Right atrium auricular region (tissue), 2 donors: Measurements from ENCODE around the gene IFT122. TPM values are rescaled to one million over a fixed set of nuclear protein-coding genes. Genes with fewer than 3 reads are reported as not detected.
"Not testable (repeated sequence)": the region's sequence is repeated elsewhere in the genome, so short reads cannot be mapped to it uniquely, and the experiment has no call there.

Source experiments
- DNase-seq: peaks from one replicate; pipeline ENCODE4 v3.0.0-alpha.2; 2019; ENCODE audit warnings: low spot score
- H3K27ac ChIP-seq, 2 donors: fragments of 200-600 bp; sonication (generic); 1 replicate in 1 of 2; 2 replicates in 1 of 2; pipeline ENCODE4 v1.5.1; 2016 to 2019
- H3K27me3 ChIP-seq, 2 donors: fragments of 200-600 bp; sonication (generic); one replicate each; pipeline versions ENCODE4 v1.5.1 to v1.6.0; 2017 to 2019
- H3K36me3 ChIP-seq: fragments of 200-600 bp; sonication (generic); one replicate; pipeline ENCODE4 v1.5.1; 2016
- H3K4me1 ChIP-seq, 2 donors: fragments of 200-600 bp; sonication (generic); one replicate each; pipeline versions ENCODE4 v1.5.1 to v1.6.0; 2017 to 2019
- H3K4me3 ChIP-seq, 2 donors: fragments of 200-600 bp; sonication (generic); 1 replicate in 1 of 2; 2 replicates in 1 of 2; pipeline ENCODE4 v1.5.1; 2017 to 2019; ENCODE audit warnings: mild to moderate bottlenecking in 1 of 2, moderate library complexity in 1 of 2
- H3K9me3 ChIP-seq, 2 donors: fragments of 200-600 bp; sonication (generic); one replicate each; pipeline ENCODE4 v1.5.1; 2019
- CTCF ChIP-seq, 2 donors: fragments of 200-600 bp; sonication (generic); IDR thresholded peaks; one replicate each; pipeline ENCODE4 v1.5.1; 2019; ENCODE audit warnings: antibody characterized with exemption in 2 of 2
- total RNA-seq, 2 donors: library from RNA; depleted of rRNA; stranded (reverse); fragments of >200 nt; gene quantifications; one replicate each; pipeline ENCODE4 v1.1.0, GENCODE V29; 2016

The IFT122 gene
- total RNA-seq, 2 donors from 2014 or later: 18.5 to 36.9 TPM

DNA sequence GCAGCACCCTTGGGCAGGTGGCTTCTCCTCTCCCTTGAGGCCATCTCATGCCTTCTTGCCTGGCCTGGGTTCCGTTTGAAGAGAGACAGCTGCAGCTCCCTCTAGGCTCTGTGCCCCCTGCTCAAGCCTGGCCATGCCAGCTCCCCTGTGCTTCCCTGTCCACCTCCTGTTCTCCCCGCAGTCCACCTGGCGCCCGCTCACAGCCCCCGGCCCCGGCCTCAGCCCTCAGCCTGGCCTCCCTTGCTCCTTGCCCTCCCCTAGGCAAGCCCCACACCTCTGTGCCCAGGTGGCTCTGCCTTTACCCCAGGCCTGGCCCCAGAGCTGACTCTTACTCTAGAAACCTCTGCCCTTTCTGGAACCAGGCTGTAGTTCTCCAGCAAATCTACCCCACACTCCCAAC lies 74.5 kb downstream of the IFT122 start:
- DNase-seq: no peak
- no peaks in the 10 kb centered on the region for H3K27me3 ChIP-seq
- no peak overlapping the region for H3K27ac ChIP-seq
- TF ChIP-seq CTCF (IDR thresholded peaks at IDR 0.05): no peak
- H3K4me1 ChIP-seq: peaks cover 0 to 5% of the 10 kb centered on the region in 2 donors
- H3K4me3 ChIP-seq: no peak overlapping the region
- H3K36me3 ChIP-seq: peaks cover 56% of the 10 kb centered on the region
- no peaks in the 10 kb centered on the region for H3K9me3 ChIP-seq

DNA sequence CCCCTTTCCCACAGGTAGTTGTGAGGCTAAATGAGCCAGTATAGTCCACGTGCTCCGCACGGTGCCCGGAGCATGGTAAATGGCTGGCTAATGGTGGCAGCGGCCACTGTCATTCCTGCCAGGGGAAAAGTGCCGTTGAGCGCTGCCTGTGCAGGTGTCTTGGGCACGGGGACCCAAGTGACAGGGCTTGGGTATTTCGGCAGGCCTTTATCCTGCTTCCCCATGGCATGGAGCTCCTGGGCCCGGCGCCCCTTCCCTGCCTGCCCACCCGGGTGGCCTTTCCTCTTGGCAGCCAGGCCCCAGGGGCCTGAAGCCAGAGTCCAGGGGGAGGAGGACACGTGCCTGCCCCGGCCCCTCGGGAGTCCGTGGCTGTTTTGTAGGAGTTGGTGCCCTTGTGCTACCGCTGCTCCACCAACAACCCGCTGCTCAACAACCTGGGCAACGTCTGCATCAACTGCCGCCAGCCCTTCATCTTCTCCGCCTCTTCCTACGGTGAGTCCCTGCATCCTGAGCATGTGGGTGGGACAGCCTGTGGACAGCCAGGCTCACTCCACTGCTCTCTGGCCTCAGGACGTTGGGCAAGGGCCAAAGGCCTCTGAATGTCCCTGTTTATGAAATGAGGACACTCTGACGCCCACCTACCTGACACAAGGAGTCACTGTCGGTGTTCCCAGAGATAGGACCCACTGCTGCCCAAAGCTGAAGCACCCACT lies 75.2 kb downstream of the IFT122 start:
- not testable (repeated sequence) for H3K27me3 ChIP-seq, H3K27ac ChIP-seq, H3K4me3 ChIP-seq, H3K4me1 ChIP-seq, H3K9me3 ChIP-seq, DNase-seq
- peaks cover 62% of the 10 kb centered on the region for H3K36me3 ChIP-seq

DNA sequence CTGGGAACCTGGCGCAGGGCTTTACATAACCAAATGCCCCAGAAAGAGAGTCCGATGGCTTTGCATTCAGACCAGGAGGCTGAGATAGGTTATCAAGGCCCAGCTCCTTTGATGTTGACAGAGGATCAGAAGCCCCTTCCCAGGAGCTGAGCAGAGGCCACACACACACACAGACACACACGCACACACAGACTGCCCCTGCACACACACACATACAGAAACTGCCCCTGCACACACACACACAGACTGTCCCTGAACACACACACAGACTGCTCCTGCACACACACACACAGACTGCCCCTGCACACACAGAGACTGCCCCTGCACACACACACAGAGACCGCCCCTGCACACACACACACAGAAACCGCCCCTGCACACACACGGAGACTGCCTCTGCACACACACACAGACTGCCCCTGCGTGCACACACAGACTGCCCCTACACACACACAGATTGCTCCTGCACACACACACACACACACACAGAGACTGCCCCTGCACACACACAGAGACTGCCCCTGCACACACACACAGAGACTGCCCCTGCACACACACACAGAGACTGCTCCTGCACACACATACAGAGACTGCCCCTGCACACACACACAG lies 75.9 kb downstream of the IFT122 start:
- H3K36me3 ChIP-seq: peaks cover 62% of the 10 kb centered on the region
- H3K27me3 ChIP-seq, H3K4me3 ChIP-seq, H3K27ac ChIP-seq, DNase-seq, H3K9me3 ChIP-seq, H3K4me1 ChIP-seq: not testable (repeated sequence)

DNA sequence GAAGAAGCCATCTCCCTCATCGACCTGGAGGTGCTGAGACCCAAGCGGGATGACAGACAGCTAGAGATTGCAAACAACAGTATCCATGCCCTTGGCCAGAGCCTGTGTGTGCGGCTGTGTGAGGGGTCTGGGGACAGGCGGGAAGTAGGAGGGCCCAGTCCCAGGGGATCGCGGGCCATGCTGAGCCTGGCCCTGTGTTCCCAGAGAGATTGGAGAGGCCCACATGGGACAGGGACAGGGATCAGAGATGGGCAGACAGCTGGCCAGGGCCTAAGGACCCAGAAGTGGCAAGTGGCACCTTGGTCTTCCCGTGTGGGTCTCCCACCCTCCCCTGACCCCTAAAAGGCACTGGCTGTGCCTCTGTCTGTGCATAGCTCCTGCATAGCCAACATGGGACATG lies 77.5 kb downstream of the IFT122 start:
- TF ChIP-seq CTCF (IDR thresholded peaks at IDR 0.05): no peak
- peaks cover 49% of the 10 kb centered on the region for H3K36me3 ChIP-seq
- H3K4me1 ChIP-seq: no peaks in the 10 kb centered on the region
- no peaks in the 10 kb centered on the region for H3K9me3 ChIP-seq
- no peak overlapping the region for H3K27ac ChIP-seq
- no peaks in the 10 kb centered on the region for H3K27me3 ChIP-seq
- DNase-seq: no peak
- H3K4me3 ChIP-seq: no peak overlapping the region

DNA sequence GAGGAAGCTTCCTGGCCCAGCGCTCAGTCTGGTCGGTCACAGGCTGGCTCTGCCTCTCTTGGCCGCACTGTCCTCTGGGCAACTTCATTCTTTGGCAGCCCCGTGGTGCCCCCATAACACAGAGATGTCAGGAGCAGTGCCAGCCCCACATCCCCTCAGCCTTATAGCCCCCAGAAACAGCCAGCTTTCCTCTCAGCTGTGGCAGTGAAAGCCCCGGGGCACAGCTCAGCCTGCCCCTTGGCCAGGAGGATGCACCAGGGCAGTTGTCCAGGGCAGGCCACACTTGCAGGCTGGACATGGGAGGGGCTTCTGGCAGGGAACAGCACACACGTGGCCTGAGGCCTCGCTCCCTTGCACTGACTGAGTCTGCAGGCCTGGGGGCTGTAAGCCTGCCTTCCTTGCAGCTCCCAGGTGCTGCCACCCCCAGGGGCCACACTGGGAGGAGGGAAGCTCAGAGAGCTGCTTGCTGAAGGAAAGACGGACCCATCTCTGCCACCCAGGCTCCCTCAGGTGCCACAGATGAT lies 78.1 kb downstream of the IFT122 start:
- no peaks in the 10 kb centered on the region for H3K27me3 ChIP-seq
- TF ChIP-seq CTCF (IDR thresholded peaks at IDR 0.05): no peak
- H3K4me1 ChIP-seq: no peaks in the 10 kb centered on the region
- H3K27ac ChIP-seq: no peak overlapping the region
- no peak for DNase-seq
- no peak overlapping the region for H3K4me3 ChIP-seq
- H3K9me3 ChIP-seq: no peaks in the 10 kb centered on the region
- peaks cover 43% of the 10 kb centered on the region for H3K36me3 ChIP-seq

- TF ChIP-seq CTCF (IDR thresholded peaks at IDR 0.05): no peak
- H3K4me3 ChIP-seq: no peak overlapping the region
- peaks cover 38% of the 10 kb centered on the region for H3K36me3 ChIP-seq
- no peak overlapping the region for H3K27ac ChIP-seq
- no peak for DNase-seq
- no peaks in the 10 kb centered on the region for H3K9me3 ChIP-seq
- no peaks in the 10 kb centered on the region for H3K27me3 ChIP-seq
- H3K4me1 ChIP-seq: no peaks in the 10 kb centered on the region
These were observed 78.6 kb downstream of the IFT122 start for GRCh38 chr3:129518581-129518980.
